COLO668 (cell line): ENCODE measurements around the gene NAT9.

ENCODE experiments used
- DNase-seq: peaks from one replicate; lab custom pipeline; 2025; ENCODE audit not compliant: unreplicated experiment; lab: John Stamatoyannopoulos, UW

Gene NAT9

GRCh38 chr17:74806334-74806733 is 30.2 kb upstream of the NAT9 start:
- DNase-seq, result no peak

DNA sequence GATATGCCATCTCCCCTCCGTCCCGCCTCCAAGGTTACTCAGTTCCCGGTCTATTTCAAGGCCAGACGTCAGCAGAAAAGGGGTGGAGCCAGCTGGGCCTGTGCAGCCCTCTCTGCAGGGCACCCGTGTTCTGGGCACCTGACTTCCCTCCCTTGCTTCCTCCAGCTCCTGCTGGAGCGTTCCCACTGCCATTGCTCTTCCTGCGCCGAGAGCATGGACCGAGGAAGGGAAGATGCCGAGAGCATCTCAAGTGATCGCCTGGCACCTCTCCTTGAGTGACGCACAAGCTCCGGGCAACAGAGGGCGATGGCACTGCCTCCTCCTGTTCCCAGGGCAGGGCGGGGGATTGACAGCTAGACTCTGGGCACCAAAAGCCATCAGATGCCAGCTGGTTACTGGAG is 29.4 kb upstream of the NAT9 start:
- DNase-seq, result no peak

- no peak for DNase-seq
These were observed 28.5 kb upstream of the NAT9 start for GRCh38 chr17:74804683-74805082.

DNA sequence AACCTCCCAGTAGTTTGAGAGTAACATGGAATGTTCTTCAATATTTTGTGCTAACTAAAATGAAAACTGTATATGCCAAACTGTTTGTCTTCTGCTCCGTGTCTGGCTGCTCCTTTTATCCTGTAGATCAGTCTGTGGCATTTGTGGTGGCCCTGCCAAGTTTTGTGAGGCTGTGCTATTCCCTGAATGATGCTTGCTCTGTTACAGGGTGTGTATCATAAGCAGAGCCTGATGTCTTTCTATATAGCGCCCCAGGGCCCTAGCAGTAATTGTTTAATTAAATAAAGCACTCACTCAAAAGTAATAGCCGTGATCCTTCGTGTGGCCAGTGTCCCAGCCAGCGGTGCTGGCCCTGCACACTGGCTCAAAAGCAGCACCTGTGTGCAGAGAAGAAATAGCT is 27.8 kb upstream of the NAT9 start:
- no peak for DNase-seq

GRCh38 chr17:74803388-74803930 is 27.3 kb upstream of the NAT9 start:
- DNase-seq, result no peak

GRCh38 chr17:74801896-74802295 is 25.8 kb upstream of the NAT9 start:
- no peak for DNase-seq

DNA sequence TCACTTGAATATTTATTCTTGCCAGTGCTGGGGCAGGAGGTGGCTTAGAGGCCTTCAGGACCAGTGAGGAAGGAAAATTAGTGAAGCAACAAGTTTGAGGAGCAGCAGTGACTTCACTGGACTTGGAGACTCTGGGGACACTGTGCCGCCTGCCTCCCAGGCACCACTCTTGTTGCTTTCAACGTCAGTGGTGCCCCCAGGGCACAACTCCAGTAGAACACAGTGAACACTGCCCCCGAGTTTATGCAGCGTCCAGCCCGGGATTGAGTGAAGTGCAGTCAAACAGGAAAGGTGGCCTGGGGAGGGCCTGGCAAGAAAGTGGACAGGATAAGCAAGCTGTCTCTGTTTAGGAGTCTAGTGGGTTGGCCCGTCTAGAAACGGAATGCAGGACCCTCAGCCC is 24.4 kb upstream of the NAT9 start:
- DNase-seq, result no peak

DNA sequence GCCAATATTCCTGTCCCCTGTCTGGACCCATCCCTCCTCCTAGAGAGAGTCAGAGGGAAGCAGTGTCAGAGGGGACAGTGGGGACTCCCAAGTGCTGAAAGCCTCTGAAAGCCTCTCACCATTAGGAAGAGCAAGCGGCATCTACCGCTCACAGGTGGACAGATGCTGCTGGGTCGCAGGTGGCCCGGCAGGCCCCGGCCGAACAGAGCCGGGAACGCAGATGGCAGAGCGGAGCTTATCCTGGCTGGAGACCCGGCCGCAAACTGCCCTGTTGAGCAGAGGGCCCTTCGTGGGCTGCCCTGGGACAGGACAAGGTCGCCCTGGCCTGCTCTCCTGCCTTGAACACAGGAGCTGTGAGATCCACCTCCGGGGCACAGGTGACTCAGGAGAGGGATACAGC is 23.0 kb upstream of the NAT9 start:
- no peak for DNase-seq

GRCh38 chr17:74798239-74798707 is 22.1 kb upstream of the NAT9 start:
- no peak for DNase-seq

DNA sequence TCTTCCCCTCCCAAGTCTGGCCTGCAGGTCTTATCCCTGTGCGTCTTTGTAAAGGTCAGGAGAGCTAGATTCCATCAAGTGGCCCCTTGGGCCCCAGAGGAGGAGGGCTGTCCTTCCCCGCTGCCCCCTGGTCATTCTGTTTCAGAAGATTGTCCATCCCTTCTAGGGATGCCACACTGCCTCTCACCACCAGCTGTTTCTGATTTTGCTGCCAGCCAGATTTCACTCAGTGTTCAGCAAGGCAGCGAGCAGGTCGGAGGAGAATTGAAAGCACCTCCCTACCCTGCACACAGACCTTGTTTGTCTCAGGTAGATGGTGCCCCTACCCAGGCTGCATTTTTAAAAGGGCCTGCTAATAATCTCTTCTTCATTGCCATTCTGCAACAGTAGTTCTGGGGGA is 21.7 kb upstream of the NAT9 start:
- no peak for DNase-seq

DNA sequence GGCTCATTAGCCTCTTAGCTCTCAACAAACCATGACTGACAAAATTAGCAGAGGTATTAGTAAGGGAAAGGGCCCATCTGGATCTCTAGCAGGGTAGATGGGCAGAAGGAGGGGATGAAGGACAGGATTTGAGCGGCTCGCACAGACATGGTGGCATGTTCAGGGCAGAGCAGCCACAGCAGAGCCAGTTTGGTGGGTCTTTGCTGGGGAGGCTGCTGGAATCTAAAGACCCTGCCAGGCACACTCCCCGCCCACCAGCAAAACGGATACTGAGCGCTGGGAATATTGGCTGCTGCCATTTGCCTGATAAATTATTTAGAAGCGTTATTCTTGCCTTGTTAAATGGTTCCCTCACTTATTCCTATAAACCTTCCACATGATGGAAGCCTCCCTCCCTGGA is 20.7 kb upstream of the NAT9 start:
- DNase-seq, result no peak

- no peak for DNase-seq
These were observed 20.1 kb upstream of the NAT9 start for GRCh38 chr17:74796211-74796610.

DNA sequence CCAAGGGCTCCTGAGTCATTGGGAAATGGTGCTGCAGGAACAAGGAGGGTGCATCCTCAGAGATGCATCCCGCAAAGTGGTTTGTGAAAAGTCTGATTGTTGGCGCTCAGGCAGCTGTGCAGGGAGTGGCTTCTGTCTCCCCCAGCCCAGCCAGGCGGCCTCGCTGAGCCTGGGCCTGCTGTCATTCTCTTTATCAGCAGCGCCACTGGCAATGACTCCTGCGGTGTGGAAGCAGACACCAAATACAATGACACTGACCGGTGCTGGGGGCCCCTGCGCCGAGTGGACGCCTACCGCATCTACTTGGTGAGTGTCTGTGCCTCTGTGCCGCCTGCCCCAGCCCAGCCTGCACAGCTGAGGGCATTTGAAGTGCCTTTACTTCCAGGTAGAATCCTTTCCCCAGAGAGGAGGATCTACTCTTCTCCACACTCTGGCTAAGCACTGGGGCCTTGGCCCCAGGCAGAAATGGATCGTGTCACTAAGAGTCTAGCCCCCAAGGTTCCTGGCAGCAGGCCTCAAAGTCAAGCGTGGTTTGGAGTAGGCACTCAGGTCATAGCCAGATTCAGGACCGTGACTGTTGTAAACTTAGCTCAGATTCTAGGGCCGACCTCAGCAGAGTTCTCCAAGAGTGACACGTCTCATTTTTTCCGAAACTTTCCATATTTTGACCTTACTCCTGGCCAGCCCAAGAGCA is 19.3 kb upstream of the NAT9 start:
- no peak for DNase-seq

DNA sequence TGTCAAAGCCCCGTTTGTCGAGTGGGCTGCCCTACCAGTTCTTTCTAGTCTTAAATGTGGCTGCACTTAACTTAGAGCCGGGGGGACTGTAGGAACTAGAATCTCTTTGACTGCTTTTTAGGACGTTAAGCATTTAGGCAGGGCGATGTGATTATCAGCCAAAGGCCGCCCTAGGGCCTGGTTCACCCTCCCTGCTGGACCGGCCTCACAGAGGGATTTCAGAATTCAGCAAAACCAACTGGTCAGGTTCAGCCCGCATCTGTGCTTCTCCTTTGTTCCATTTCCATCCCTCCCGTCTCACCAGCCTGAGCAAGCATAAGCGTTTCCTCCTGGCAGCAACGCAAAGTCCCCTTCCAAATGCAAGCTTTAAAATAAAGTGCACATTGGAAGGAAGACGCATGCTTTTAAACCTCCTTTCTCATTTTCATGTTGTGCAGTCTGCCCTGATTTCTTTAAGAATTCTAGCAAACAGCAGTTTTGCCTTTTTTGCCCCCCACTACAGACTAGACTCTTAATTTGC is 16.5 kb upstream of the NAT9 start:
- DNase-seq, result no peak

- no peak for DNase-seq
These were observed 14.3 kb upstream of the NAT9 start for GRCh38 chr17:74790161-74791058.

DNA sequence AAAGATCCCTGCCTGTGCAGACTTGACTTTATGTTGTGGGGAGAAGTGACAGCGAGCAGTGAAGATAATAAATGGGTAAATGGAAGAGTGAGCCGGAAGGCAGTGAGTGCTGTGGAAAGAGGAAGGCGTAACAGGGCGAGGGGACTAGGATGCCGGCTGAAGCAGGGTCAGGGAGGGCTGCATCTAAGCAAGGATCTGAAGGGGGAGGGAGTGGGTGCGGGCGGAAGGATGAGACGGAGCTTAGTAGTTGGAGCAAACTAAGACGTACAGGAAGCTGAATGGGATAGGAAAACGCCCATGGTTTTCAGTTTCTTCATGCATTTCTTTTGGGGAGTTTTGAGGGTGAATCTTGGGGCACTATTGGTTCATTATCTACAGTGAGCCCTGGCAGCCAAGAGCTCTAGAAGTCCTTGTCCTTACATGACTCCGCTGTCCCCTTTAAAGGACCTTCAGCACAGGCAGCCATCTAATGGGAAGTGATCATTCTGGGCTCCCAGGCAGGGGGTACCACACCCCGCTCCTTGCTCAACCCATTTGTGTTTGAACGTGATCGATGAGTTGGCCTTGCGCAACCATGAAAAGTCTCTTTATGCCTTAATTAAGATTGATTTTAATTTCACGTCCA is 10.4 kb upstream of the NAT9 start:
- DNase-seq, result no peak

- DNase-seq, result no peak
These were observed 9.8 kb upstream of the NAT9 start for GRCh38 chr17:74785981-74786360.

- no peak for DNase-seq
These were observed 9.2 kb upstream of the NAT9 start for GRCh38 chr17:74785096-74785980.

DNA sequence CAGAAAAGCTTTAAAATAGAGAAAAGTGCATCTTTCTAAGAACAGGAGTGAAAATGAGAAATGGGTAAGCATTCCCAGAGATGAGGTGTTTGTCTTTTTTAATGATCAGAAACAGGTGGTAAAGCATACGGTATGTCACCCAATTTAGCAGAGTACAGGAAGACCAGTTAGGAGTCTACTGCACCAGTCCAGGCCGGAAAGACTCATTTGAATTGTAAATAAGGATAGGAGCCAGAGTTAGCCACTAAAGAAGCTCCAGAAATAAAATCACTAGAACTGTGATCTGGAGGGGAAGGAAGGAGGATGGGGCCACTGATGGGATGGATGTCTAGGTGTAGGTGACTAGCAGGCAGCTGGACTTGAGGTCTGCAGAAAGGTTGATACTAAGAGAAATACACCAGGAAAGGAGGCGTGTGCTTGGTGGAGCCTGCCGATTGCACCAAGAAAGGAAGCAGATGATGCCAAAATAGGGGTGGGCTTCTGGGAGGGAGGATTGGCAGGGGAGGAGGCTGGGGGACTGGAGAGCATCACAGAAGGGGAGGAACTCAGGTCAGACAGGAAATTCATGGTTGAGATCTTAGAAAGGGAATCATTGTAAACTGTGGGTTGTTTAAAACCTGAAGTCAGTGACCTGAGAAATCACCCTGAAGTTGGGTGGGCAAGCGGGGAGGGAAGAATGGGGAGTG is 8.1 kb upstream of the NAT9 start:
- DNase-seq, result no peak

GRCh38 chr17:74782571-74782970 is 6.4 kb upstream of the NAT9 start:
- no peak for DNase-seq
